IMR-90 (cell line): ENCODE results near the gene MTA3. TPM values are rescaled to one million over a fixed set of nuclear protein-coding genes. Genes with fewer than 3 reads are reported as not detected.

Experiments used
- ATAC-seq: fragments of 200-7000 bp; cut with Tn5 transposase; 2 replicates; pipeline ENCODE4 v1.9.1; 2020; ENCODE audit warnings: low read depth, mild to moderate bottlenecking, moderate library complexity
- BruUV-seq: library from RNA; stranded (reverse); fragments of 400-500 nt; replicated peaks from 2 replicates; lab custom pipeline; 2021; lab: Mats Ljungman, UMichigan
- CTCF ChIA-PET: fragments of 300-600 bp; formaldehyde crosslinking; extraction: SDS; loops from one replicate; lab custom pipeline; 2021; ENCODE audit warnings: antibody characterized with exemption; lab: Yijun Ruan, JAX
- POLR2A ChIA-PET: fragments of 300-600 bp; sonication (Branson Sonifier 250); formaldehyde crosslinking; loops from one replicate; lab custom pipeline; 2022; ENCODE audit warnings: antibody characterized with exemption; ENCODE audit not compliant: unreplicated experiment; lab: Charles Lee
- DNase-seq: peaks from one replicate; pipeline ENCODE4 v3.0.0; 2013
- H2AFZ ChIP-seq: replicated peaks from 2 replicates; pipeline ENCODE3; 2013; ENCODE audit warnings: low read length, mild to moderate bottlenecking; ENCODE audit not compliant: poor library complexity
- H2AK5ac ChIP-seq: 2 replicates; pipeline ENCODE4 v1.6.1; 2013; ENCODE audit warnings: low read depth, low read length, inconsistent platforms
- H2AK9ac ChIP-seq: replicated peaks from 2 replicates; pipeline ENCODE3; 2013; ENCODE audit warnings: mild to moderate bottlenecking, low read depth, low read length, moderate library complexity; ENCODE audit not compliant: poor library complexity
- H2BK120ac ChIP-seq: 2 replicates; pipeline ENCODE4 v1.6.1; 2013; ENCODE audit warnings: low read depth, low read length, inconsistent platforms
- H2BK15ac ChIP-seq: 3 replicates; pipeline ENCODE4 v1.6.1; 2013; ENCODE audit warnings: low read depth, low read length, inconsistent platforms
- H2BK20ac ChIP-seq: 2 replicates; pipeline ENCODE4 v1.6.1; 2013; ENCODE audit warnings: low read depth, mild to moderate bottlenecking, inconsistent platforms, low read length, moderate library complexity
- H2BK5ac ChIP-seq: 2 replicates; pipeline ENCODE4 v1.6.1; 2013; ENCODE audit warnings: mild to moderate bottlenecking, low read depth, low read length, inconsistent platforms; ENCODE audit not compliant: poor library complexity, severe bottlenecking
- H3K14ac ChIP-seq: replicated peaks from 2 replicates; pipeline ENCODE4 v1.6.1; 2013; ENCODE audit warnings: low read depth, low read length, inconsistent platforms
- H3K18ac ChIP-seq: 2 replicates; pipeline ENCODE4 v1.6.1; 2013; ENCODE audit warnings: low read depth, low read length, control low read depth
- H3K23ac ChIP-seq: 2 replicates; pipeline ENCODE4 v1.6.1; 2013; ENCODE audit warnings: low read depth, low read length, inconsistent platforms
- H3K27ac ChIP-seq: 2 replicates; pipeline ENCODE4 v1.5.1; 2013; ENCODE audit warnings: mild to moderate bottlenecking, control low read depth, low read length; ENCODE audit not compliant: insufficient read depth
- H3K27me3 ChIP-seq: 2 replicates; pipeline ENCODE4 v1.6.1; 2013; ENCODE audit warnings: low read length; ENCODE audit not compliant: control insufficient read depth, insufficient read depth
- H3K36me3 ChIP-seq: 2 replicates; pipeline ENCODE4 v1.6.1; 2013; ENCODE audit warnings: low read length, mixed read lengths; ENCODE audit not compliant: control insufficient read depth, insufficient read depth
- H3K4ac ChIP-seq: 2 replicates; pipeline ENCODE4 v1.6.1; 2013; ENCODE audit warnings: low read depth, low read length, inconsistent platforms
- H3K4me1 ChIP-seq: 2 replicates; pipeline ENCODE4 v1.6.1; 2013; ENCODE audit warnings: low read length, mixed read lengths; ENCODE audit not compliant: control insufficient read depth, insufficient read depth
- H3K4me2 ChIP-seq: 2 replicates; pipeline ENCODE4 v1.6.1; 2013; ENCODE audit warnings: low read depth, mild to moderate bottlenecking, control low read depth, low read length, moderate library complexity
- H3K4me3 ChIP-seq: 2 replicates; pipeline ENCODE4 v1.5.1; 2013; ENCODE audit warnings: low read depth, mild to moderate bottlenecking, control low read depth, low read length, moderate library complexity; ENCODE audit not compliant: insufficient read depth
- H3K56ac ChIP-seq: 2 replicates; pipeline ENCODE4 v1.6.1; 2013; ENCODE audit warnings: low read length, inconsistent platforms; ENCODE audit not compliant: insufficient read depth; ENCODE audit errors: extremely low read depth
- H3K79me1 ChIP-seq, 2 experiments: 2 replicates each; pipeline ENCODE4 v1.6.1; 2013; ENCODE audit warnings: low read length in 2 of 2, inconsistent platforms in 1 of 2, low read depth in 1 of 2
- H3K9ac ChIP-seq: 2 replicates; pipeline ENCODE4 v1.6.1; 2013; ENCODE audit warnings: low read depth, low read length, control low read depth
- H3K9me1 ChIP-seq: 2 replicates; pipeline ENCODE4 v1.6.1; 2013; ENCODE audit warnings: low read length, inconsistent platforms; ENCODE audit not compliant: insufficient read depth
- H3K9me3 ChIP-seq: 2 replicates; pipeline ENCODE4 v1.6.1; 2013; ENCODE audit warnings: low read length; ENCODE audit not compliant: control insufficient read depth, insufficient read depth
- H4K20me1 ChIP-seq: 2 replicates; pipeline ENCODE4 v1.6.1; 2013; ENCODE audit warnings: low read length, inconsistent platforms; ENCODE audit not compliant: insufficient read depth
- H4K5ac ChIP-seq: 2 replicates; pipeline ENCODE4 v1.6.1; 2013; ENCODE audit warnings: mild to moderate bottlenecking, low read depth, low read length, control low read depth
- H4K8ac ChIP-seq, 2 experiments: 2 replicates each; pipeline ENCODE4 v1.6.1; 2013; ENCODE audit warnings: low read depth in 2 of 2, low read length in 2 of 2, control low read depth in 1 of 2, inconsistent platforms in 1 of 2
- H4K91ac ChIP-seq: 2 replicates; pipeline ENCODE4 v1.6.1; 2013; ENCODE audit warnings: low read depth, low read length, inconsistent platforms; ENCODE audit not compliant: insufficient read depth
- RFX5 ChIP-seq: IDR thresholded peaks from 2 replicates; pipeline ENCODE4 v1.8.0; 2012; ENCODE audit warnings: low read depth, mild to moderate bottlenecking, low read length, moderate library complexity
- SMC3 ChIP-seq: fragments of 150-350 bp; IDR thresholded peaks from 2 replicates; pipeline ENCODE4 v1.6.1; 2016; ENCODE audit warnings: low read depth, mild to moderate bottlenecking, antibody characterized with exemption, low read length, moderate library complexity
- WGBS, 2 experiments: methylation state at CpG; one replicate each; pipeline versions ENCODE4 v1.1.5 to v1.1.7; 2013; ENCODE audit warnings: missing lambda C conversion rate in 2 of 2; ENCODE audit not compliant: insufficient read length in 1 of 2; ENCODE audit errors: extremely low coverage in 2 of 2; 5-methylcytosine and 5-hydroxymethylcytosine counted together
- dilution Hi-C: fragments of 300-500 bp; cut with HindIII; formaldehyde crosslinking; loops from one replicate; pipeline ENCODE4 v1.14.3; 2018; ENCODE audit warnings: low sequenced_read_pairs; ENCODE audit not compliant: unreplicated experiment
- in situ Hi-C: fragments of 300-500 bp; cut with MboI; formaldehyde crosslinking; loops from 3 replicates; pipeline ENCODE4 v1.14.3; 2019; ENCODE audit warnings: low sequenced_read_pairs, inconsistent platforms, mixed read lengths
- intact Hi-C: fragments of 100-400 bp; cut with micrococcal nuclease; formaldehyde crosslinking; loops from 2 replicates; pipeline ENCODE4 v1.10.0; 2022
- polyA plus RNA-seq, 3 experiments: library from polyadenylated mRNA; depleted of rRNA; stranded (reverse); fragments of >200 nt; gene quantifications; 2 replicates each; pipeline ENCODE4 v1.2.3, GENCODE V29; 2012; ENCODE audit warnings: low replicate concordance in 1 of 3
- total RNA-seq: library from RNA; depleted of rRNA; stranded (reverse); fragments of >200 nt; gene quantifications from 2 replicates; pipeline ENCODE4 v1.2.3, GENCODE V29; 2012

MTA3 gene
- total and polyA plus RNA-seq, 2 of the 4 experiments (the other 2 are of a cell fraction): 31.9 to 34.3 TPM

DNA sequence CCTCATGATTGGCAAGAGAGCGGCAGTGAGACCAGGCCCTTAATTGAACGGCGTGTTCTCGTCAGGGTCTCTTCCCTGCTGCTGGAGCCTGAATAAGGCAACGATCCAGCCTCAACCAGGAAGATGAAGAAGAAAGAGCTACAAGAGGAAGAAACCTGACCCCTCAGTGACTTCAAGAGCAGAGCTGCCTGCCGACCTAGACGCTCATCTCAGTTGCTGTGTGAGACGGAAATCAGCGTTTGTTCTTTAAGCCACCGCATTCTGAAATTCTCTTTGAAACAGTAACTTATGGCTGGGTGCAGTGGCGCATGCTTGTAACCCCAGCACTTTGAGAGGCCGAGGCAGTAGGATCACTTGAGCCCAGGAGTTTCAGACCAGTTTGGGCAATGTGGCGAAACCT is 45.1 kb upstream of the MTA3 start:
- Histone ChIP-seq H2BK20ac (no peak overlapping the region), H3K14ac (no peak overlapping the region), H2BK15ac (no peak overlapping the region; the same call in 2 of the 3 replicates), H3K23ac (no peak overlapping the region), H3K9me1 (no peaks in the 10 kb centered on the region), H3K4me2 (no peak overlapping the region), H3K4ac (no peak overlapping the region), H4K5ac (no peak overlapping the region), H3K27ac (no peak overlapping the region), H4K20me1 (no peaks in the 10 kb centered on the region), H4K8ac (no peak overlapping the region), H3K36me3 (no peaks in the 10 kb centered on the region), H3K4me1 (no peaks in the 10 kb centered on the region), H4K91ac (no peak overlapping the region), H2BK120ac (no peak overlapping the region), H3K4me3 (no peak overlapping the region), H3K9ac (no peak overlapping the region), H3K56ac (no peak overlapping the region), H2BK5ac (no peak overlapping the region), H3K27me3 (peaks cover 6% of the 10 kb centered on the region), H3K9me3 (no peaks in the 10 kb centered on the region), H3K18ac (no peak overlapping the region), H2AFZ (peak overlapping the region; percentile 51), H2AK9ac (no peak overlapping the region), H2AK5ac (no peak overlapping the region), H3K79me1 (no peaks in the 10 kb centered on the region)
- BruUV-seq: no TSS peak
- CTCF ChIA-PET: no interaction called here
- intact Hi-C loops: no loop called here
- ATAC-seq (no peak), DNase-seq (no peak)
- dilution Hi-C loops: no loop called here
- POLR2A ChIA-PET: no interaction called here
- in situ Hi-C loops: no loop called here
- TF ChIP-seq RFX5 (no peak), SMC3 (no peak)
- WGBS, 2 experiments: 56% methylated on average over 7 of the region's 13 CpGs; no CpG with 5 or more reads in 1 of the 2 experiments
